SH-SY5Y (cell line): ENCODE measurements around the gene PREX1.

Experiments
- GATA2 ChIP-seq: IDR thresholded peaks from 2 replicates; pipeline ENCODE4 v1.6.1; 2011; ENCODE audit warnings: mild to moderate bottlenecking, low read depth, low read length
- GATA3 ChIP-seq: IDR thresholded peaks from 2 replicates; pipeline ENCODE4 v1.6.1; 2011; ENCODE audit warnings: low read depth, mild to moderate bottlenecking, low read length, moderate library complexity

GRCh38 chr20:48734104-48734749, 93.6 kb downstream of the PREX1 start:
- TF ChIP-seq GATA3 (no peak), GATA2 (no peak)
